HepG2 (cell line): Measurements from ENCODE around the gene PAK6. TPM values are rescaled to one million over a fixed set of nuclear protein-coding genes. Genes with fewer than 3 reads are reported as not detected.

ENCODE experiments used
- AKAP8 ChIP-seq: sonication (generic); formaldehyde crosslinking; IDR thresholded peaks from 2 replicates; pipeline ENCODE4 v1.5.1; 2020; ENCODE audit warnings: mild to moderate bottlenecking, missing genetic modification reagents
- BRD4 ChIP-seq: sonication (generic); formaldehyde crosslinking; IDR thresholded peaks from 2 replicates; pipeline ENCODE4 v1.4.0; 2020; ENCODE audit warnings: missing genetic modification reagents
- CENPT ChIP-seq: sonication (generic); formaldehyde crosslinking; IDR thresholded peaks from 2 replicates; pipeline ENCODE4 v1.8.0; 2022; ENCODE audit warnings: low read depth, mild to moderate bottlenecking, moderate library complexity, missing genetic modification reagents
- DDIT3 ChIP-seq: sonication (generic); formaldehyde crosslinking; IDR thresholded peaks from 2 replicates; pipeline ENCODE4 v1.4.0; 2020; ENCODE audit warnings: mild to moderate bottlenecking, missing genetic modification reagents
- FOXC1 ChIP-seq: sonication (generic); formaldehyde crosslinking; IDR thresholded peaks from 2 replicates; pipeline ENCODE4 v1.8.0; 2022; ENCODE audit warnings: mild to moderate bottlenecking, missing genetic modification reagents, borderline replicate concordance
- HOXA3 ChIP-seq: sonication (generic); formaldehyde crosslinking; IDR thresholded peaks from 2 replicates; pipeline ENCODE4 v1.5.0; 2020; ENCODE audit warnings: missing genetic modification reagents
- HOXD1 ChIP-seq: sonication (generic); formaldehyde crosslinking; IDR thresholded peaks from 2 replicates; pipeline ENCODE4 v1.5.0; 2020; ENCODE audit warnings: missing genetic modification reagents
- JUNB ChIP-seq: sonication (generic); formaldehyde crosslinking; IDR thresholded peaks from 2 replicates; pipeline ENCODE4 v1.8.0; 2022; ENCODE audit warnings: missing genetic modification reagents, mild to moderate bottlenecking, borderline replicate concordance
- KLF6 ChIP-seq: IDR thresholded peaks from 2 replicates; pipeline ENCODE4 v1.8.0; 2016; ENCODE audit warnings: missing biosample characterization, missing genetic modification reagents
- MLX ChIP-seq: IDR thresholded peaks from 2 replicates; pipeline ENCODE4 v1.6.1; 2016
- MTA1 ChIP-seq: sonication (generic); formaldehyde crosslinking; IDR thresholded peaks from 2 replicates; pipeline ENCODE4 v1.4.0; 2020; ENCODE audit warnings: missing genetic modification reagents, mild to moderate bottlenecking, borderline replicate concordance
- POLR2AphosphoS5 ChIP-seq: IDR thresholded peaks from 2 replicates; pipeline ENCODE4 v1.6.1; 2012; ENCODE audit warnings: low read depth, low read length
- SALL1 ChIP-seq: sonication (generic); formaldehyde crosslinking; IDR thresholded peaks from 2 replicates; pipeline ENCODE4 v1.8.0; 2022; ENCODE audit warnings: mild to moderate bottlenecking, missing genetic modification reagents
- SMARCC2 ChIP-seq: fragments of 450-650 bp; IDR thresholded peaks from 2 replicates; pipeline ENCODE4 v1.6.1; 2017; ENCODE audit warnings: antibody characterized with exemption, mild to moderate bottlenecking
- TSC22D2 ChIP-seq: sonication (generic); formaldehyde crosslinking; IDR thresholded peaks from 2 replicates; pipeline ENCODE4 v1.5.1; 2020; ENCODE audit warnings: missing genetic modification reagents, mild to moderate bottlenecking, borderline replicate concordance
- ZFX ChIP-seq: sonication (generic); formaldehyde crosslinking; IDR thresholded peaks from 2 replicates; pipeline ENCODE4 v1.4.0; 2020; ENCODE audit warnings: mild to moderate bottlenecking, low read depth, missing genetic modification reagents, moderate library complexity
- ZIK1 ChIP-seq: sonication (generic); formaldehyde crosslinking; IDR thresholded peaks from 2 replicates; pipeline ENCODE4 v1.5.0; 2020; ENCODE audit warnings: mild to moderate bottlenecking, low read depth, missing genetic modification reagents, borderline replicate concordance
- ZNF12 ChIP-seq: sonication (generic); formaldehyde crosslinking; IDR thresholded peaks from 2 replicates; pipeline ENCODE4 v1.5.0; 2020; ENCODE audit warnings: missing genetic modification reagents
- ZNF180 ChIP-seq: sonication (generic); formaldehyde crosslinking; IDR thresholded peaks from 2 replicates; pipeline ENCODE4 v1.4.0; 2020; ENCODE audit warnings: low read depth, missing genetic modification reagents, borderline replicate concordance
- ZNF326 ChIP-seq: sonication (generic); formaldehyde crosslinking; IDR thresholded peaks from 2 replicates; pipeline ENCODE4 v1.4.0; 2020; ENCODE audit warnings: missing genetic modification reagents, borderline replicate concordance
- ZNF367 ChIP-seq: sonication (generic); formaldehyde crosslinking; IDR thresholded peaks from 2 replicates; pipeline ENCODE4 v1.4.0; 2020; ENCODE audit warnings: missing genetic modification reagents, borderline replicate concordance
- ZNF572 ChIP-seq: sonication (generic); formaldehyde crosslinking; IDR thresholded peaks from 2 replicates; pipeline ENCODE4 v1.5.1; 2020; ENCODE audit warnings: mild to moderate bottlenecking, missing genetic modification reagents
- ZNF577 ChIP-seq: sonication (generic); formaldehyde crosslinking; IDR thresholded peaks from 2 replicates; pipeline ENCODE4 v1.4.0; 2020; ENCODE audit warnings: mild to moderate bottlenecking, low read depth, missing genetic modification reagents, borderline replicate concordance
- ZNF766 ChIP-seq: sonication (generic); formaldehyde crosslinking; IDR thresholded peaks from 2 replicates; pipeline ENCODE4 v1.5.0; 2020; ENCODE audit warnings: missing genetic modification reagents, borderline replicate concordance
- ZNF781 ChIP-seq: sonication (generic); formaldehyde crosslinking; IDR thresholded peaks from 2 replicates; pipeline ENCODE4 v1.5.1; 2020; ENCODE audit warnings: borderline replicate concordance, mild to moderate bottlenecking, missing genetic modification reagents; ENCODE audit errors: not compliant biosample characterization
- polyA plus RNA-seq, 8 experiments: library from polyadenylated mRNA; depleted of rRNA in 3 of 8; stranded (reverse) in 7 of 8; unstranded in 1 of 8; fragments of >200 nt; fragmentation: Illumina TruSeq in 4 of 8; extraction: Trizol in 4 of 8; gene quantifications; 2 replicates each; pipeline versions ENCODE4 v1.2.1 to v1.2.3, GENCODE V29; 2011 to 2016; ENCODE audit warnings: low read depth in 4 of 8, missing spikeins in 1 of 8, mixed read lengths in 1 of 8; ENCODE audit not compliant: insufficient read depth in 1 of 8
- total RNA-seq, 5 experiments: library from RNA; depleted of rRNA; stranded (reverse); fragments of >200 nt; fragmentation: Illumina TruSeq; extraction: Trizol; gene quantifications; 2 replicates each; pipeline ENCODE4 v1.2.3, GENCODE V29; 2016; ENCODE audit warnings: low read depth in 1 of 5
- TF ChIP-seq, protein P1 (sequence below): sonication (generic); formaldehyde crosslinking; IDR thresholded peaks from 2 replicates; pipeline ENCODE4 v1.9.0; 2022; ENCODE audit warnings: low read depth, missing genetic modification reagents
- TF ChIP-seq, protein P2 (sequence below): sonication (generic); formaldehyde crosslinking; IDR thresholded peaks from 2 replicates; pipeline ENCODE4 v1.4.0; 2020; ENCODE audit warnings: mild to moderate bottlenecking, low read depth, missing genetic modification reagents

PAK6 gene
- total and polyA plus RNA-seq, 2 of the 13 experiments (the other 11 are each of a cell fraction or from before 2014, with no cell fraction given), result 0.07 TPM; not detected in 1

DNA sequence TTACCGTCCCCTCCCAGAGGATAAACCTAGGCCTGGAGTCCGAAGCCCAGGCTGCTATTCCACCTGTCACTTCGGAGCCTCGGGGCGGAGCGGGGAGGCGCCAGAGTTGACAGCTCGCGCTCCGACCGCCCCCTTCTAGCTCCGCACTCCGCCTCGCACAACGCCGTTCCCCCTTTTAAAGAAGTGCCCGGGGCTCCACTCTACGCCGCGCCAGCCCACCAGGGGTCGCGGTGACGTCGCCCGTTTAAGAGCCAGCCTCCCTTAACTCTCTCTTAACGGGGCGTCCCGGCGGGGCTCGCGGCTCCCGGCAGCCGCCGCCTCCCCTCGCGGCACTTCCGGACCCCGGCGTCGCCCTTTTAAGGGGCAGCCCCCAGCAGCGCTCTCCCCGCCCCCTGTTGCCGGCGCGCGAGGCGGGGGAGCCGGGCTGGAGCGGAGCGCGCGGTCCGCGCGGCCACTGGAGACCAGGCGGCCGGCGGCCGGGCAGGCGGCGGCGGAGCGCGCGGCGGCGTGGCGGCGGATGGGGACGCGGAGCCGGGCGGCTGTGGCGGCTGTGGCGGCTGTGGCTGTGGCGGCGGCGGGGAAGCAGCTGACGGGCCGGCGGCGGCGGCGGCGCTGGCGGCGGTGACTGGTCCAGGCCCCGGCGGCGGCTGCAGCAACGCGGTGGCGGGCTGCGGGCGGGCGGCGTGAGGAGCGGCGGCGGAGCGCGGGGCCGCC, 84.5 kb downstream of the PAK6 start, which contains the start of gene INAFM2 (continued):
- TF ChIP-seq ZNF766 (CRISPR knock-in tag), result peak; percentile 80; the same call in 1 of the 2 replicates
- no peak for TF ChIP-seq POLR2AphosphoS5
- TF ChIP-seq CENPT (CRISPR knock-in tag), result no peak
- no peak for TF ChIP-seq ZNF180 (CRISPR knock-in tag)
- peak; percentile 62; the same call in 1 of the 2 replicates for TF ChIP-seq KLF6 (CRISPR knock-in tag)
- peak; percentile 63 for TF ChIP-seq SALL1 (CRISPR knock-in tag)
- peak; percentile 35; the same call in 1 of the 2 replicates for TF ChIP-seq HOXA3 (CRISPR knock-in tag)
- no peak for TF ChIP-seq ZIK1 (CRISPR knock-in tag)
- TF ChIP-seq ZNF577 (CRISPR knock-in tag), result no peak
- TF ChIP-seq FOXC1 (CRISPR knock-in tag), result no peak; the same call in 1 of the 2 replicates
- TF ChIP-seq HOXD1 (CRISPR knock-in tag), result no peak; the same call in none of the 2 replicates
- TF ChIP-seq, protein P1, sequence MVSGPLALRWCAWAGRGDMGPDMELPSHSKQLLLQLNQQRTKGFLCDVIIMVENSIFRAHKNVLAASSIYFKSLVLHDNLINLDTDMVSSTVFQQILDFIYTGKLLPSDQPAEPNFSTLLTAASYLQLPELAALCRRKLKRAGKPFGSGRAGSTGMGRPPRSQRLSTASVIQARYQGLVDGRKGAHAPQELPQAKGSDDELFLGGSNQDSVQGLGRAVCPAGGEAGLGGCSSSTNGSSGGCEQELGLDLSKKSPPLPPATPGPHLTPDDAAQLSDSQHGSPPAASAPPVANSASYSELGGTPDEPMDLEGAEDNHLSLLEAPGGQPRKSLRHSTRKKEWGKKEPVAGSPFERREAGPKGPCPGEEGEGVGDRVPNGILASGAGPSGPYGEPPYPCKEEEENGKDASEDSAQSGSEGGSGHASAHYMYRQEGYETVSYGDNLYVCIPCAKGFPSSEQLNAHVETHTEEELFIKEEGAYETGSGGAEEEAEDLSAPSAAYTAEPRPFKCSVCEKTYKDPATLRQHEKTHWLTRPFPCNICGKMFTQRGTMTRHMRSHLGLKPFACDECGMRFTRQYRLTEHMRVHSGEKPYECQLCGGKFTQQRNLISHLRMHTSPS (CRISPR knock-in tag), result no peak
- TF ChIP-seq MLX (CRISPR knock-in tag), result no peak
- TF ChIP-seq TSC22D2 (CRISPR knock-in tag), result 0 out of 2 replicates have a peak, but pooled peaks have one; percentile 57
- TF ChIP-seq ZNF781, result no peak
- no peak for TF ChIP-seq DDIT3 (CRISPR knock-in tag)
- no peak for TF ChIP-seq ZNF367
- no peak for TF ChIP-seq ZNF12 (CRISPR knock-in tag)
- TF ChIP-seq SMARCC2, result no peak
- TF ChIP-seq, protein P2, sequence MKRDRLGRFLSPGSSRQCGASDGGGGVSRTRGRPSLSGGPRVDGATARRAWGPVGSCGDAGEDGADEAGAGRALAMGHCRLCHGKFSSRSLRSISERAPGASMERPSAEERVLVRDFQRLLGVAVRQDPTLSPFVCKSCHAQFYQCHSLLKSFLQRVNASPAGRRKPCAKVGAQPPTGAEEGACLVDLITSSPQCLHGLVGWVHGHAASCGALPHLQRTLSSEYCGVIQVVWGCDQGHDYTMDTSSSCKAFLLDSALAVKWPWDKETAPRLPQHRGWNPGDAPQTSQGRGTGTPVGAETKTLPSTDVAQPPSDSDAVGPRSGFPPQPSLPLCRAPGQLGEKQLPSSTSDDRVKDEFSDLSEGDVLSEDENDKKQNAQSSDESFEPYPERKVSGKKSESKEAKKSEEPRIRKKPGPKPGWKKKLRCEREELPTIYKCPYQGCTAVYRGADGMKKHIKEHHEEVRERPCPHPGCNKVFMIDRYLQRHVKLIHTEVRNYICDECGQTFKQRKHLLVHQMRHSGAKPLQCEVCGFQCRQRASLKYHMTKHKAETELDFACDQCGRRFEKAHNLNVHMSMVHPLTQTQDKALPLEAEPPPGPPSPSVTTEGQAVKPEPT, result peak; percentile 76; the same call in 1 of the 2 replicates
- no peak for TF ChIP-seq JUNB
- TF ChIP-seq ZNF326, result no peak
- no peak for TF ChIP-seq MTA1
- peak; percentile 60 for TF ChIP-seq ZFX (CRISPR knock-in tag)
- TF ChIP-seq BRD4, result no peak
- TF ChIP-seq AKAP8 (CRISPR knock-in tag), result no peak
- no peak for TF ChIP-seq ZNF572
